ENCODE measurements around the gene NDRG4. TPM values are rescaled to one million over a fixed set of nuclear protein-coding genes. Genes with fewer than 3 reads are reported as not detected.

Gene NDRG4
- total and polyA plus RNA-seq, 2 donors (not counting 3 experiments of a cell fraction or from before 2014, with no cell fraction given): 35.8 to 74.3 TPM

DNA sequence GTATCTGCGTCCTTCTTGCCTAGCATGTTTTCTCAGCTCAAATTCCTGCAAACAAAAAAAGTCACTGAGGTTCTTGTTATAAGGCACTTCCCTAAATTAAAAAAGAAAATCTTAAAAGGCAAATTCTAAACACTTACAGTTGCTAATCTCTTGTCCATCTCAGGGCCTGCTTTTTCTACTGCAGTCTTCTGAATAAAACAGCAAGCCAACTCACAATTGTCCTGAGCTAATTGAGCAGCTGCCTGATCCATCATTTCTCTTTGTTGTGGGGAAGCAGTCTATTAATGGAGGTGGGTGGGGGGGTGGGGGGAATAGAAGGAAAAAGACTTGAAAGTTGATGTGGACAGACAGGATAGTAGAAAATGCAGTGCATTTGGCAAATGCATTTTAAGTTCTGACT, 42.3 kb downstream of the NDRG4 start:
- Histone ChIP-seq H3K9me3 (replicated peaks; ENCODE audit: control insufficient read depth, insufficient read depth, low read length) (no peaks in the 10 kb centered on the region), H3K9me1 (replicated peaks; ENCODE audit: control insufficient read depth, extremely low read depth, insufficient read depth, low read length) (no peaks in the 10 kb centered on the region), H3K79me2 (ENCODE audit: control insufficient read depth, insufficient read depth, low read length) (no peaks in the 10 kb centered on the region), H3K27me3 (ENCODE audit: control insufficient read depth in 2 of 2, insufficient read depth in 2 of 2, low read length in 2 of 2) (no peaks in the 10 kb centered on the region), H3K4me1 (ENCODE audit: control insufficient read depth, extremely low read depth, insufficient read depth, low read length) (no peaks in the 10 kb centered on the region), H3K4me3 (replicated peaks in 1 of 3; ENCODE audit: insufficient read depth in 1 of 3, low read depth in 1 of 3, low read length in 3 of 3) (no peak overlapping the region), H2AFZ (ENCODE audit: low read depth, low read length) (no peak overlapping the region), H3K27ac (ENCODE audit: insufficient read depth, low read depth, low read length) (no peak overlapping the region), H3K4me2 (ENCODE audit: insufficient read depth, low read length) (no peak overlapping the region), H3K36me3 (ENCODE audit: control insufficient read depth in 2 of 2, extremely low read depth in 1 of 2, insufficient read depth in 2 of 2, low read length in 2 of 2) (peaks cover 35 to 66% of the 10 kb centered on the region in 2 experiments), H4K20me1 (replicated peaks; ENCODE audit: control insufficient read depth, extremely low read depth, insufficient read depth, low read length) (no peaks in the 10 kb centered on the region), H3K9ac (replicated peaks; ENCODE audit: extremely low read depth, insufficient read depth, low read length) (no peak overlapping the region)
- intact Hi-C loops (cut with micrococcal nuclease) (loop anchor here (5.0 kb wide), 1 partner anchor 35 kb away; no protein-coding TSS in a partner anchor), dilution Hi-C loops (cut with MboI; ENCODE audit: extremely low pct_ligation_motif_present, low sequenced_read_pairs) (no loop called here)
- ChIA-PET CTCF (interaction anchor here (0.8 to 1.4 kb wide), 3 partner anchors 13 to 24 kb away, joined by 3 read pairs; no protein-coding TSS in a partner anchor), POLR2A (no interaction called here)
- no peak for TF ChIP-seq MYC (IDR thresholded peaks at IDR 0.05; ENCODE audit: low read depth, low read length)
- TF ChIP-seq EZH2 (IDR thresholded peaks at IDR 0.05; ENCODE audit: borderline replicate concordance, low read depth, low read length, severe bottlenecking): no peak
- TF ChIP-seq GATA2 (IDR thresholded peaks at IDR 0.05; ENCODE audit: insufficient read depth, insufficient read length, low read depth, low read length): no peak
- TF ChIP-seq POLR2A (IDR thresholded peaks at IDR 0.05; ENCODE audit: low read depth, low read length): no peak
- TF ChIP-seq, protein P1, sequence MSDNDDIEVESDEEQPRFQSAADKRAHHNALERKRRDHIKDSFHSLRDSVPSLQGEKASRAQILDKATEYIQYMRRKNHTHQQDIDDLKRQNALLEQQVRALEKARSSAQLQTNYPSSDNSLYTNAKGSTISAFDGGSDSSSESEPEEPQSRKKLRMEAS (IDR thresholded peaks at IDR 0.05; ENCODE audit: insufficient read depth, insufficient read length): no peak
- TF ChIP-seq JUN (IDR thresholded peaks at IDR 0.05; ENCODE audit: borderline replicate concordance, insufficient read depth, insufficient read length, low read depth): no peak
- TF ChIP-seq, protein P2, sequence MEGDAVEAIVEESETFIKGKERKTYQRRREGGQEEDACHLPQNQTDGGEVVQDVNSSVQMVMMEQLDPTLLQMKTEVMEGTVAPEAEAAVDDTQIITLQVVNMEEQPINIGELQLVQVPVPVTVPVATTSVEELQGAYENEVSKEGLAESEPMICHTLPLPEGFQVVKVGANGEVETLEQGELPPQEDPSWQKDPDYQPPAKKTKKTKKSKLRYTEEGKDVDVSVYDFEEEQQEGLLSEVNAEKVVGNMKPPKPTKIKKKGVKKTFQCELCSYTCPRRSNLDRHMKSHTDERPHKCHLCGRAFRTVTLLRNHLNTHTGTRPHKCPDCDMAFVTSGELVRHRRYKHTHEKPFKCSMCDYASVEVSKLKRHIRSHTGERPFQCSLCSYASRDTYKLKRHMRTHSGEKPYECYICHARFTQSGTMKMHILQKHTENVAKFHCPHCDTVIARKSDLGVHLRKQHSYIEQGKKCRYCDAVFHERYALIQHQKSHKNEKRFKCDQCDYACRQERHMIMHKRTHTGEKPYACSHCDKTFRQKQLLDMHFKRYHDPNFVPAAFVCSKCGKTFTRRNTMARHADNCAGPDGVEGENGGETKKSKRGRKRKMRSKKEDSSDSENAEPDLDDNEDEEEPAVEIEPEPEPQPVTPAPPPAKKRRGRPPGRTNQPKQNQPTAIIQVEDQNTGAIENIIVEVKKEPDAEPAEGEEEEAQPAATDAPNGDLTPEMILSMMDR (IDR thresholded peaks at IDR 0.05; ENCODE audit: extremely low read depth in 1 of 2, insufficient read depth in 1 of 2, low read depth in 1 of 2, low read length in 2 of 2): no peak
- BruUV-seq (replicated peaks): no TSS peak
- DNase-seq (ENCODE audit: low read depth, low spot score): no peak
- FAIRE-seq: no peak

Data from endothelial cell of umbilical vein (primary cell).